HUDEP-2 (cell line): ENCODE measurements around the gene ABHD2.
A peak's percentile ranks its signal among the peaks of the same experiment; 100 is the strongest.
"Not testable (repeated sequence)": the region's sequence is repeated elsewhere in the genome, so short reads cannot be mapped to it uniquely, and the experiment has no call there.

Source experiments
- DNase-seq, 76 experiments: peaks; one replicate each; lab custom pipeline; 2025; ENCODE audit not compliant: unreplicated experiment in 76 of 76; lab: John Stamatoyannopoulos, UW

ABHD2 gene

DNA sequence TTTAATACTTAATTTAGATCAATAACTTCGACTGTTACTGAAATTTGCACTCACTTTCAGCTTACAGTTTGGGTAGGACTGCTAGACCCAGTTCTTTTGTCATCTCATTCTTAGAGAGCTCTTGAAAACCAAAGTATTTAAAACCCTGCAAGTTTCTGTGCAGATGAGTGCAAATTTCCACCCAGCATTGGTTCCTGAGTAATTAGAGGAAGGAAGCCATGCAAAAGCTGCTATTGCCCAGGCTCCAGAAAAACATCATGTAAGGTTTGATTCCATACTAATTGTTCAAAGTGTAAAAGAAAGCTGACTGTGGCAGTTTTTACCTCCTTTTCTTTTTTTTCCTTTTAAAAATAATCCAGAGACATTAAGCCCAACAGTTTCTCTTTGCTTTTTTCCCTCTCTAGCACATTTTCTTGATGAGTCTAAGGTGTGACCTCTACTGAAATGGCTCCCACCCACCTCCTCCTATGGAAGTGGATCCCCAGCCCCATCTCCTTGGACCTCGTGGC is 30.3 kb downstream of the ABHD2 start:
- no peak for DNase-seq

DNA sequence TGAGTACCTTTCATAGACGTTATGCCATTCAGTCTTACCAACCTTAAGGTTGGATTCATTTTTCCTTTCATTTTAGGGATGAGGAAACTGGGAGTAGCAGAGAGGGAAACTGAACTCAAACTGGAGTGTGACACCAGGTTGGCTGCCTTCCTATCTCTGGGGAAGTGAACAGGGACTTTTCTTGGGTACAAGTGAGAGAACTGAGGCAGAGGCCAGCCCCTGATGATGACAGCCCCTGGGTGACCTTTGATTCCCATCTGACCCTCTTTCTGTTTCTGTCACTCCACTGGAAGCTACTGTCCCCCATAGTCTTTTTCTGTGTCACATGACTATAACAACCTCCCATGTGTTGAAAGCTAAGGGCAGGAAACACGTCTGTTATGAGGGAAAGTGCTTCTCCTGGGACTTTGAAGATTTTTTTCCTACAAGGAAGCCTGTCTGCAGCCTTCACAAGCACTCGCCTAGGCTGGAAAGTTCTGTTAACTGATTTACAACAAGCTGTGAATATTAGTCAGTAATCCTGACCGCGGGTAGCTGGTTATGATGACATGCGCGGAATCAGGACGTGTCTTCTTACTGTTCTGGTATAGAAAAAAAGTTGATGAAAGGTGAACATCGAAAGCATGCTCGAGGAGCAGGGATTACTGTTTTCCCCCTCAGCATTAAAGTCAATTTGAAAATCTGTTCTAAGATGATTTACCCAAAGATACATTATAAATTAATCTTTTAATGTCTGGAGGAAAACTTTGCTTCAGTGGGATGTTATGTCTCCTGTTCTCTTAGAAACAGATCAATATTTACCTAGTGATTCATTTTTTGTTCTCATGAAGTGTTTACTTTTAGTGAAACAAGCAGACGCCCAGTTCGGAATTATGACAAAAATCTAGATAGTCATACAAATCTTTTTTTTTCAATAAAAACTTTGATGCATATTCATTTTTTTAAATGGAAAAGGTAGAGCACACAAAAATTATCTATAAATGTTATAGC is 31.5 kb downstream of the ABHD2 start:
- no peak for DNase-seq

DNA sequence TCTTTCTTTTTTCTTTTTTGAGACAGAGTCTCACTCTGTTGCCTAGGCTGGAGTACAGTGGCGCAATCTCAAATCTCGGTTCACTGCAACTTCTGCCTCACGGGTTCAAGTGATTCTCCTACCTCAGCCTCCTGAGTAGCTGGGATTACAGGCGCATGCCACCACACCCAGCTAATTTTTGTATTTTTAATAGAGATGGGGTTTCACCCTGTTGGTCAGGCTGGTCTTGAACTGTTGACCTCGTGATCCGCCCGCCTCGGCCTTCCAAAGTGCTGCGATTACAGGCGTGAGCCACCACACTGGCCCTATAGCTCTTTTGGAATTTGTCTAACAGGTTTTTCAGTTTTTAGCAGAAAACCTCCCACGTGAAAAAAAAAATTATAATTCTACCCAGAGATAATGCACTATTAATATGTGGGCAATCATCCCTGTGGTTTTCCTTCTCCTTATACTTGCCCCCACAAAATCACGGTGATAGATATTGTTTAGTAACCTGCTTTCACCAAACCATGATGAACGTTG is 32.3 kb downstream of the ABHD2 start:
- not testable (repeated sequence) for DNase-seq

DNA sequence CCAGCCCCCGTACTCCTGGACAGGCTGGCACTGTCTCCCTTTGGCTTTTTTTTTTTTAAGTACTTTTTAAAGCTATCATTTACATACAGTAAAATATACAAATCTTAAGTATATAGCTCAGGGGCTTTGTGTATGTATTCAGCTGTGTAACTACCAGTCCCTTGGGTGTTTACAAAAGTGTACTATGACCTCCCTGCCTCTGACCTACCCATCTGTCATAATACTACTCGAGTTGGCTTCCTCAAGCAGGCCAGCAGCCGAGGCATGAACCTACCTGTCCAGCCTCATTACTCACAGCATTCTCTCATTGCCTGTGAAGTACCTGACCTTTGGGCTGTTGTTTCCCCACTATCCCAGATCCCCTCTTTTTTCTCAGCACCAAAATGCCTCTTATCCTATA is 33.2 kb downstream of the ABHD2 start:
- DNase-seq = no peak

DNA sequence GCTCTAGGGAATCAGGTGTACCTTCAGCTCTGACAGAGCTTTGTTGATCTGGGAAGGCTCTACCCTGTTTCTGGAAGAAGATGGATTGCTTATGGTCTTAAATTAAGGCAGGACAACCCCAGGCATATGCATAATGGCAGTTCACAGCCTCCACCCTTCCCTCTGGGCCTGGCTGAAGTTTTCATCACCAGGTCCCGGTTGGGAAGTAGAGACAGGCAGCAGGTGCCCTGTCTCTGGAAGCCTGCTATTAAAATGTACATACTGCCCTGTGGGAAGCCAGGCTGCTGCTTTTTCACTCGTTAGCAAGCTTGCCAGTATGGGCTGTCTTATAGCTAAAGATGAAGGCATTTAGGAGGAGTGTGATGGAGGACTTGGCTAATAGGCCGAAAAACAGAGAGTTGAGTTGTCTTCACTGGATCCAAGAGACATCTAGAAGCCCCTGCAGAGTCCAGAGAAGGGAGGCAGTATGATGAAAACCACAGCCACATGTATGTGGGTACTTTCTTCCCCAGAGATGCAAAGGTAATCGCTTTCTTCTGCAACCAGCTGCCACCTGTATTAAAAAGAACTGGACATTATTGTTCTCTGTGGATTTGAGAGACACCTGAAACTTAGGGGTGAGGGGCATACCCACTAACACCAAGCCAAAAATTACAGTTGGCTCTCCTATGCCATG is 34.4 kb downstream of the ABHD2 start:
- no peak for DNase-seq

DNA sequence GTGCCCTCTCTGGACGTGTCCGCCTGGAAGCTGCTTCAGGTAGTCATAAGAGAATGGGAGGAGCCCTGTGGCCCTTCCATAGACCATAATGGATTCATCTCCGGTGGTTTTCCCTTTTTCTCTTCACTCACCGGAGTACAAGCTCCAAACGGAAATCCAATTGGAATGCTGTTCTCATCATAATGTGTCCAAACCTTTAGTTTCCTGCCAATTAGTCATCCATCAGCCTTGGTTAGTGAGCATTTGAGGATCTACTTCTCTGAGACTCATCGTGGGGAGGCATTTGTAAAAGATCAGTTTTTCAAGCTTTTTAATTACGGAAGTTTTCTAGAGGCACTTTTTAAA is 34.9 kb downstream of the ABHD2 start:
- no peak for DNase-seq

DNA sequence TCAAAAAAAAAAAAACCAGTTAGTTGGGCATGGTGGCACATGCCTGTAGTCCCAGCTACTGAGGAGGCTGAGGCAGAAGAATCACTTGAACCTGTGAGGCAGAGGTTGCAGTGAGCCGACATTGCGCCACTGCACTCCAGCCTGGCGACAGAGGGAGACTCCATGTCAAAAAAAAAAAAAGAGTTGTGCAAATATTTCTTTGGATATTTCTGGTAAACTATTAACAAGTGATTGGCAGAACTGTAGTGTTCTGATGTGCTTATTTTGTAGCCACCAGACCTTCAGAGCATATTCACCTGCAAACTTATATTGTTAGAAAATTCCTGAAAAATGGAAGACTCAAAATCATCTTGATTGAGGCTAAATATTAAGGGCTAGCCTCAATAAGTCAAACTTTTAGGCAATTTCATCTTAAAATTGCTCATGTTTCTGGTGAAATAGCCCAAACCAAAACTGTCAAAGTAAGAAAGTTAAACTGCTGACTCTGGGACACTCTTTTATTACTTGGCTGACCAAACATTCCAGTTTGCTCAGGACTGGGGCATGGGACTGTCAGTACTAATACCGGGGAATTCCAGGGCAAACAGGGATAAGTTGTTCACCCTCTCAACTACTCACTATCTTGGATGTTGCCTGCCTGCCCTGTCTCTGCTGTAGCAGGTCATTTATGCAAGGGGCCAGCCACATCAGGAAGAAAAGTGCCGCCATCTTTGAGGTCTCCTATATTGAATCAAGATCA is 37.0 kb downstream of the ABHD2 start:
- no peak for DNase-seq

DNA sequence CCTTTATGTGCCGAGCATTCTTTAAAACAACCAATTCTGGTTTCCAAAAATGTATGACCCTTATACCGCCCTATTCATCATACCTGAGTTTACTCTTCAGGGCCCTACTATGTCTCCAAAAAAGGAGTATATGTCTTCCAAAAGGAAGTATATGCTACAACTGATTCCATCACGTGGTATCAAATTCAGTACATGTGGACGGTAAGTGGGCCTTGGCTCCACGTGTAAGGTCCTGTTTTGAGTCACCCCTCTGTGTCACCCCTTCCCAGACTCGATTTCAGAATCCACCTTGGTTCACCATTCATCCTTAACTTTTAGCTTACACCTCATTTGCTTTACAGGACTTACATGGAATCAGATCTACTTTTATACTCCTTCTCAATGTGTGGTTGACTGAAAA is 37.8 kb downstream of the ABHD2 start:
- no peak for DNase-seq

DNA sequence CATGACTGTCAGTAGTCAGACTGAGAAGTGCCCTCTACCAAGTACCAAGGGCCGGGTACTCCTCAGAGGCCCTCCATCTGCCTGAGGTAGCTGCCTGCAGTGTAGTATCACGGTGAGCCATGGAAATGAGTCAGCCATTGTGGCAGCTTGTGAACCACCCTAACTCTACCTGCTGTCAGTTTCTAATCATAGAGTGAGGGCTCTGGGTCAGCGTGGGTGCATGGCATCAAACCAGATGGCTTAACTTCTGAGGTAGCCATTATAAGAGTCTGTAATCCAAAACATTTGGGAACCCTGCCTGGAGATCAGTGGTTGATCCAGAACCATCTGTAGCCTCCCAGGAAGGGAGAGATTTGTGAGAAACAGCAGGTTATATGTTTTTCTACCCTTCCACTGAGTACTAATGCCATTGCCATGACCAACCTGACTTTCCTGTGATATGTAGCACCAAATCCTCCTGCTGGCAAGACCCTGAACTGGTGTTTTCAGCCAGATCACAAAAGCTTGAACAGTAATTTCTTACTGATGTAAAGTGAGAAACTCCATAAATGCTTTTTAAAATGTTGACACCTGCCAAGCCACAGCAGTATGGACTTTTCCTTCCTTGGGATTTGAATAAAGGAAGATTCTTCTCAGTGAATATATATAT is 38.9 kb downstream of the ABHD2 start:
- no peak for DNase-seq

DNA sequence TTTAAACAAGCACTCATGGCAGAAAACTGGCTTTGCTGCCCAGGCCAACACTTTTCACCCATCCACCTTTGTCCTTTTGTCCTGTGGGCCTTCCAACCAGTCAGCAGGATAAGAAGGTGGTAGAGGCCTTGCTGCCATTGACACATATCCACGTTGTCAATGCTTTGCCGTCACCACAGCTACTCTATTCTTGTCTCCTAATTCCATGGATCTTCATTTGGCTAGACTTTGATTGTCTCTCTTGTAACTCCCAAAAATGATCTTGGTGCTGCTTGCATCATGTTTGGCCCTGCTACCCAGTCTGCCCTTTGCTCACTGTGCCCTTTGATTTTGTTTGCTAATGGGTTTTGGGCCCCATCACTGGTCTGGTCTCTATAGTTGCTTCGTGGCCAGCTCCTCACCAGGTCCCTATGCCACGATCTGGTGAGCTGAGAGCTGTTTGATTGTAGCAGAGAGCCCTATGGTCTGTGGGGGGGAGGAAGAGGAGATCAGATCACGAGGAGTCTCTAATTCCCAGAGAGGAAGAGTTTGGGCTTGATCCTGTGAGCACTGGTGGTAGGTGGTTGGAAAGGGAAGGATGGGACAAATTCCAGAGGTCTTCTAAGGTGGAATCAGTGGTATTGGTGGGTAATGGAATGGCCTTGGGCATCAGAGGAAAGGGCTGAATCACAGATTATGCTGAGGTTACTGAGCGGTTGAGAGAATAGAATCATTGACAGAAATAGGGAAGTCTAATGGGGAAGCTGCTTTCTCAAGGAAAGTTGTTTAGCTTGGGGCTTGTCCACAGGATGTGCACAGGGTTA is 40.3 kb downstream of the ABHD2 start:
- DNase-seq = no peak

DNA sequence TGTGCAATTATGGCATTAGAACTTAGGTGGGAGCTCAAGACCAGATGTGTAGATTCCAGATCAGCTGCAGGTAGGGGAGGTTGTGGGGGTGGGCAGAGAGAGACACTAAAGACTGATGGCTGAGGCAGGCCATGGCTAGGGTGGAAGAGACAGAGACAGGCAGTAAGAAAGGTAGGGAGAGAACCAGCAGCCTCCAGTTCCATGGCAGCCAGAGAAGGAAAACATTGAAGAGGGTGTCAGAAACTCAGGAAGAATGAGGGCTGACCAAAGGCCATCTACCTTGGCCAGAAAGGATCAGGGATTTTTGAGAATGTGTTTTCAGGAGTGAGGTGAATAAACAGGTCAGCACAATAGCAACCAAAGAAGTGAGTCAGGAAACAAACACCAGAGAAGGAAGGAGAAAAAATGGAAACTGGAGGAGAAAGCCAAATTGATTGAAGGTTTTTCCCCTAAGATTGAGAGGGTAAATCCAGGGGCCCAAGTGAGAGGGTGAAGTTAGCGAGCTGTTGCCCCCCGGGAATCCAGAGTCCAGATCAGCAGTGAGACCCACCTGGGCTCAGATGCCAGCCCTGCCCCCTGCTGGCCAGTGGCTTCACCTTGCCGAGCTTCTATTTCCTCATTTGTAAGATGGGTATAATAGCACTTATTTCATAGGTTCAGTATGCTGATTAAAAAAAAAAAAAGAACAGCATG is 41.0 kb downstream of the ABHD2 start:
- peak in 34 of 76 experiments; percentile 1 to 38 (median 13) for DNase-seq

DNA sequence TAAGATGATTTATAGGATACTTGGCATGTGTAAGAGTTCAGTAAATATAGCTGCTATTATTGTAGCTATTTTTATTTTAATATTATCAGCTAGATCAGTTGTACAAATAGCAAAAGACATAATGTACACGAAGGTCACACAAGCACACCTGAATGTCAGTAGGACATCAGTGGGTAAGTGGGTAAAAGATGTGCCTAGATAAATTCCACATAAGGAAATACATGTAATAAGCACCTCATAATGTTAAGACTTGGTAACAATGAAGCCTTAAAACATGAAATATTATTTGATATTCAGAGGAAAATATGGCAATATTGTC is 41.5 kb downstream of the ABHD2 start:
- DNase-seq = no peak

DNA sequence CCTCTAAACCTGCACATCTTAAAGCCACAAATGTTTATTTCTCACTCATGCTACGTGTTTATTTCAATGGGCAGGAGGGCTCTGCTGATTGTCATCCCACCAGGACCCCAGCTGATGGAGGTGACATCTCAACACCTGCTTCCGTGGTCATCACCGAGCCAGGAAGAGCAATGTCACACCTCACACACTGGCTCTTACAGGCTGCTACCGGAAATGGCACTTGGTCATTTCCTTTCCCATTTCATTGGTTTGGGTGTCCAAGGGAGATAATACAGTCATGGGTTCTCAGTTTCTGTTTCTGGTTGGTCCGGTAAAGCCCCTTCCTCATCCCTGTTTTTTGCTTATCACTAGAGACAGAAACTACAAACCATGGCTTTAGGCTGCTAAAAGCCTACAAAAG is 41.9 kb downstream of the ABHD2 start:
- DNase-seq = no peak

DNA sequence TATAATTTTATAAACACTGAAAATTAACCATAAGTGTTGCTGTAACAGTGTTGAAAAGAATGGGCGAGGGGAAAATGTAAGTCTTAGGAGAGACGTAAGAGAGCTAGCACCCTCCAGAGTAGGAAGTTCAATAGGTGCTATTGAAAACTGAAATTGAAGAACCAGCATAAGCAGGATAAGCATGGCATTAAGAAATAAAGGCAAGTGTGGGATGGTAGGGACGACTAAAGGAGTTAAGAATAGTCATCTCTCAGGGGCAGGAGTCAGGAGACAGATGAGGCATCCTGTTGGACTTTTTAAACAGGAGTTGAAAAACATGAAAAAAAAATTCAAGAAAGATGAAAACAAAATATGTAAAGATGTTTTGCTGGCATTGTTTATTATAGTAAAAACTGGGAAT is 43.5 kb downstream of the ABHD2 start:
- no peak for DNase-seq

DNA sequence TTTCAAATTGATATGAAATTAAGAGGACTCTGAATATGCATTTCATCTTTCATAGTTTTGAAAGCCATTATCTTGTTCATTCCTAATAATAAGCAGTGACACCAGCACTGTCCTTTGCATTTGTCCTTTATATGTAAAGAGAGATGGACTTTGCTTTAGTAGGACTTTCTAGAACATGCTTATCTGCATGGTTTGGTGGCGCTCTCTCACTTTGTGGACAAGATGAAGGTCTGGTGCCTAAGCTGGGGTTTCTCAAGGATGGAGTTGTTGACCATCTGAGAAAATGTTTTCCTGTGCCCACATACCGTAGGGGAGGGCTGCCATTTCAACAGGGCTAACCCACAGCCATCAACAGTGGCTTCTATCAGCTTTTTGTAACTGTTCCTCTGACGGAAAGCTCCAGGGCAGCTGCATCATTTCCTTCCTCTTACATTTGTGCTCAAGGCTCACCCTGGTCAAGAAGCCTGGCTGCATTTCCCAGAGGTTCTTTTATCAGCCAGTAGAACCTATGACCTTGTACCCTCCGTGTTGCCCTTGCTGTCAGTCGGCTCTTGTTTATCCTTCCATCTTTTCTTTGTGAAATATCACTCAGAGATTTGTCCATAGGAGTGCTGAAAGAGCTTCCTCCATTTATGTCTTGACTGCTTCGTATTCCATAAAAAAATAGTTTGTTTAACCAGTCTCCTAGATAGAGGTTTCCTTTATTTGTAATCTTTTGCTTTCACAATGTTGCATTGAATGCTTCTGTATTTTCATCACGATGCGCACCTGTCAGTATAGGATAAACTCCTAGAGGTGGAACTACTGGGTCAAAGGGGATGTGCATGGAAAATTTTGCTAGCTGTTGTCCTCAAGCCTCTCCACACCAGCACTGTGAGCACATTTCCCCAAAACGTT is 44.6 kb downstream of the ABHD2 start:
- DNase-seq = no peak

DNA sequence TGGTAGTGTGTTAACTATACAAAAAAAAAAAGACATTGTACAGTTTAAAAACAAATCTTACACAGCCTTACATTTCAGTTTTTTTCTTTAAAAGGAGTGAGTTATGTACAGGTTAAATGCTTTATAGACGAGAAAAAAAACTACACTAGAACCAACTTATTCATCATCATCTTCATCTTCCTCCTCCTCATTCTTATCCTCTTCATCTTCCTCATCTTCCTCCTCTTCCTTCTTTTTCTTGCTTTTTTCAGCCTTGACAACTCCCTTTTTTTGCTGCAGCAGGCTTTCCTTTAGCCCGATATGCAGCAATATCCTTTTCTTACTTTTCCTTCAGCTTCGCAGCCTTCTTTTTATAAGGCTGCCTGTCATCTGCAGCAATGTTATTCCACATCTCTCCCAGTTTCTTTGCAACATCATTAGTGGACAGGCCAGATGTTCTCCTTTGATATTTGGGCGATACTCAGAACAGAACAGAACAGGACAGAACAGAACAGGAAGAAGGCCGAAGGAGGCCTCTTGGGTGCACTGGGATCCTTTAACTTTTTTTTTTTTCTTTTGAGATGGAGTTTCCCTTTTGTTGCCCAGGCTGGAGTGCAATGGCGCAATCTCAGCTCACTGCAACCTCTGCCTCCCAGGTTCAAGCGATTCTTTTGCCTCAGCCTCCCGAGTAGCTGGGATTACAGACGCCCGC is 47.3 kb downstream of the ABHD2 start:
- DNase-seq = not testable (repeated sequence)

DNA sequence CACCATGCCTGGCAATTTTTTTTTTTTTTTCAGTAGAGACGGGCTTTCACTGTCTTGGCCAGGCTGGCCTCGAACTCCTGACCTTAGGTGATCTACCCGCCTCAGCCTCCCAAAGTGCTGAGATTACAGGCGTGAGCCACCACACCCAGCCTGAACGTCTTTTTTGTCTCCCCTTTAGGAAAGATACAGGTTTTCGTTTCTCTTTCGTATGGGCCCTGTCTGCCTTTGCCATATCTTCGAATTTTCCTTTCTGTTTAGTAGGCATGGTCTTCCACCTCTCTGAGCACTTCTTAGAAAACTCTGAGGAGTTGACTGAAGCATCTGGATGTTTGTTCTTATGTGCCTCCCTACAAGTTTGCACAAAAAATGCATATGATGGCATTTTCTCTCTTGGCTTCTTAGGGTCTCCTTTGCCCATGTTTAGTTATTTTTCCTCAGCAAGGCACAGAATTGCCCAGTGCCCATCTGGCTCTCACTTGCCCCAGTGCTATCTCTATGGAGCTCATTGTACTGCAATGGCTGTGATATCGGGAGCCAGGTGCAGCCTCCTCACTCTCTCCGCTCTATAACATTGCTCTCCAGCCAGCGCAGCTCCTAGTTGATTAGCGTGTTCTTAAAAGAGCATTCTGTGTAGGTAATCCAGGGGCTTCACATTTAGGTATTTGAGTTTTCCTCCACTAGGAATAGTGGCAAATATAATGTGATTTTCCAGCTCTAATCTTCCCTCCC is 48.0 kb downstream of the ABHD2 start:
- DNase-seq = no peak
